GM18505 (cell line): Measurements from ENCODE around the gene TIMP1.

Source experiments
- ATAC-seq: cut with Tn5 transposase; IDR thresholded peaks from one replicate; pipeline ENCODE4 v1.9.1; 2021; ENCODE audit not compliant: unreplicated experiment
- POLR2A ChIP-seq: IDR thresholded peaks from 4 replicates; pipeline ENCODE4 v1.6.1; 2011; ENCODE audit warnings: borderline replicate concordance; ENCODE audit not compliant: insufficient read depth, insufficient read length; ENCODE audit errors: extremely low read depth

TIMP1 gene

GRCh38 chrX:47577901-47578300, 4.3 kb upstream of the TIMP1 start:
- no peak for ATAC-seq
- TF ChIP-seq POLR2A = no peak

GRCh38 chrX:47578692-47579091, 3.5 kb upstream of the TIMP1 start:
- no peak for TF ChIP-seq POLR2A
- no peak for ATAC-seq

DNA sequence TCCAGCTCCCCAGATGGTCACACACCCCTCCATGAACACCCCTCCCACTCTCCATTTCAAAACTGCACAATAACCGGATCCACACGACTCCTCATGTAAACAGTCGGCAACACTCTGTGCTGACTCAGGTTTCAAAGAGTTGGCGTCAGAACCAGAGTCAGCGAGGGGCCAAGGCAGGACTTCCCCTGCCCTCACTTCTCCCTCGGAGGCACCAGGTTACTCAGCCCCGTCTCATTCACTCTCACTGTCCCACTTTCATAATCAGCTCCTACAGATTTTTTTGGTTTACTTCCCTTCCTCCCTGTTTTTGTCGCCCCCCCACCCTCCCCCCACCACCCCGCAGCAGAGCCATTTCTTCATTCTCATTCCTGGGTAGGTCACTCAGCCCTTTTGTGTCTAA, 2.7 kb upstream of the TIMP1 start:
- ATAC-seq = no peak
- no peak for TF ChIP-seq POLR2A

GRCh38 chrX:47583240-47583861, 1.1 kb downstream of the TIMP1 start:
- TF ChIP-seq POLR2A = no peak
- no peak for ATAC-seq

- no peak for TF ChIP-seq POLR2A
- ATAC-seq = no peak
These were observed 2.5 kb downstream of the TIMP1 start for GRCh38 chrX:47584714-47585113.

- ATAC-seq = no peak
These were observed 3.0 kb downstream of the TIMP1 start for GRCh38 chrX:47585273-47585672.

GRCh38 chrX:47586043-47586787, 4.0 kb downstream of the TIMP1 start:
- no peak for TF ChIP-seq POLR2A
- ATAC-seq = no peak

More at GRCh38 chrX:47585273-47585672, 3.0 kb downstream of the TIMP1 start:
- no peak for TF ChIP-seq POLR2A

DNA sequence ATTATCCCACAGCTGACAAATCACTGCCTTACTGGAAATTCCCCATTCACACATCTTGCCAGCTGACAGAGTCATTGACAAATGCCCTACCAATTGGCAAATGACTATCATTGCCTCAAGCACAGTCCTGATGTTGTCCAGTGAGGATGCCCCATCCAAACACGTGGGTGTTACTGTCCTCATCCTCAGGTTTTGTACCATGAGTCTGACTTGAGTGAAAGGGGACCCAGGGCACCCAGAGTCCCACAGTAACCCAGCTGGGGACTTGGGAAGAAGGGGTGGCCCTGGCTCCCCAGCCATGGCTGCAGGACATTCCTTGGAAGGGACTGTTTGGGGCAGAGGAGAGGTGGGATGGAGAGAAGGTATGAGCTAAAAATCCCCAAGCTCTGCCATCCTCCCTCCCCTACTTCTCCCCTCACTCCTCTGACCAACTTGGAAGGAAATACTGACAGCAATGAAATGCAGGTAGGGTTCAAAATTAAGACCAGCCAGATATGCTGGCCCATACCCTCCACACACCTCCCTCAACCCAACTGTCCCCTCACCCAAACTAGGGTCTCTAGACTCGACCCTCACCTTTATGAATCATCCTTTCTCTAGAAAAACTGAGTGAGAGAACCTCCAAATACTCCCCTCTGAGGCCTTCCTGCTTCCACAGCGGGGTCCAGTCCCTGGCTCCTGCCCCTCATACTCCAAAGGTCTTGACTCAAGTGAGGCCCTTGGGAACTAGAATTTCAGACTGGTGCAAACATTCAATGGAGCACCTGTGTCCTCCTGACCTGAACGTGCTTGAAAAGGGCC, 5.1 kb downstream of the TIMP1 start:
- TF ChIP-seq POLR2A = no peak
- no peak for ATAC-seq

DNA sequence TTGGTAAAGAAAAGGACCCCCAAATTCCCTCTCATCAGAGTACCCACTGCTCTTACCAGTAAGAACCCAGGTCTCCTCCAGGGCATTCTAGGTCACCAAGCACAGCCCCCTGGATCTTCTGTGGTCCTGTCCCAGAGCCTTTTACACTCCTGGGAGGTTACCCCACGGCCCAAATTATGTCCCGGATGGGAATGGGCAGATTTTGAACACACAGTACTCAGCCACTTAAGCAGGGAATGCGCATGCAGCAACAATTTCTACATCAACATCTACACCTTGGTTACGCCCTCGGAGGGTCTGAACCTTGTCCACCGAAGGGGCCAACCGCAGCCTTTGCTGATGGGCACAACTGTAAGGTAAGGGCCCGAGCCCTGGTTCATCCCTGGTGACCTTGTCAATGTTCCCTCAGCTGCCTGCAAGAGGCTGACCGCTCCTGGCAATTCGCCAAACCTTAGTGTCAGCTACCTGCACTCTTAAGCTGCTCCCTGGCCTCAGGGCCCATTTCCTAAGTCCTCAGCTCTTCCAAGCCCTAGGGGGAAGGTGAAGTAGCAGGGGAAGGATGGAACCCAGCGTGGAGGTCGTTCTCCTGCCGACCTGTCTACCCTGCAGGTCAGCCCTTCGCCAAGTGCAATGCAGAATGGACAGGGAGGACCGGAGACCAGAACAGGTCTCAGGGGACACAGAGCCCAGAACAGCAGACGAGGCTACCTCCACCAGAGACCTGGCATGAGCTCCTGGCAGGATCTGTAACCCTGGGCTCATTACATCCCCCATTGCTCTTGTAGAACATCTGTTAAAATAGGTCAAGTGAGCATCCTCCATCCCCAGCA, 5.9 kb downstream of the TIMP1 start:
- ATAC-seq = no peak
- no peak for TF ChIP-seq POLR2A

GRCh38 chrX:47590984-47591383, 8.7 kb downstream of the TIMP1 start:
- ATAC-seq = no peak
- no peak for TF ChIP-seq POLR2A

DNA sequence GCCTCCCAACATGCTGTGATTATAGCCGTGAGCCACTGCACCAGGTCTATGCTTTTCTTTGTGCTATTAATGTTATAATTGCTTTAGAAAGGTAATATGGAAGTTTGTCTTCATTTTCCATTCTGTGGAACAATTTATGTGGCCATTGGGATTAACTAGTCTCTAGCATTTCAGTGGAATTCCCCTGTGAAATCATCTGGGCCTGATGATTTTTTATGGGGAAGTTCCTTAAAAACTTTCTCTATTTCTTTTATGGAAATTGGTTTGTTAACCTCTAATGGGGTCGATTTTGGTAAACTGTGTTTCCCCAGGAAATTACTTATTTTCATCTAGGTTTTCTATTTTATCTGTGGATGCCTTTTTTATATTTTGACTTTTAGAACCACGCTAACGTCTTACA, 11.3 kb downstream of the TIMP1 start:
- no peak for ATAC-seq
- TF ChIP-seq POLR2A = no peak

DNA sequence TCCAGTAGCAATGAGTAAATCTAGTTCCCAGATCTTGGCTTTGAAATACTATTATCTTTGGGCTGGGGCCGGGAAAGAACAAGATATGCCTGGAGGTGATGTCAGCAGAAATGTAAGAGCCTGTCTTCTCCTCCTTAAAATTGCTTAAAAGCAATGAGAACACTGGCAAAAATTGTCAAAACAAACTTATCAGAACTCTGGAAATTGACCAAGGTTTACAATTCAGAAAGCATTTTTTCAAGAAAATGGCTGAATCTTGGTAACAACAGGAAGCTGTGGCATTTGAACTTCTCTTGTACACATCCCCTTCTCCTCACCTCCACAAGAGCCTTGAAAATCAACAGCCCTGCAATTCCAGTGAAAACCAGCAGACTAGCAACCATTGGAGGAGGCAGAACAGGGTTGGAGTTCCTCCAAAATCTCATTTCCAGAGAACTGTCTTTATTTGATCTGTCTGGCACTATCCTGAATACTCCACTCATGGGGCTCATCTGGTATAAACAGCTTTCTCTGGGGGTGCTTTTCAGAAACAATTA, 13.5 kb downstream of the TIMP1 start:
- ATAC-seq = no peak
- no peak for TF ChIP-seq POLR2A

DNA sequence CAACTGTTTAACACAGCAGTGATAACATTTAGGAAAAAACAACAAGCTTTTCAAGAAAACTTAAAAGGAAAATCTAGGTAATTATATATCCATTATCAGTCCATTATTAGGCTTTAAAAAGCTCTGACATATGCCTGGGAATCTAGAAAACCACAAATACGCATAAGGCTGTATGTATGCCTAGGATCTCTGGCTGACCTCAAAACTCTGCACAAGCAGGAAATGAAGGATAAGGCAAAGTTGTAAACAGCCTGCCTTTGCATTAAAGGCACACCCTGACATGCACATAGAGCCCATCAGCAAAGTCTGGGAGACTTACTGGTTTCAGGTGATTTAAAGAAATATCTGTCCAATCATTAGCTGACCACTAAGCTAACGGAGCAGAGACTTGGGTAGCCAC, 14.0 kb downstream of the TIMP1 start:
- no peak for TF ChIP-seq POLR2A
- no peak for ATAC-seq
